H1 (cell line): Measurements from ENCODE around the gene COPZ2. TPM values are rescaled to one million over a fixed set of nuclear protein-coding genes. Genes with fewer than 3 reads are reported as not detected.

Experiments
- CTCF ChIA-PET: fragments of 300-600 bp; sonication (Branson Sonifier 250); formaldehyde crosslinking; loops from one replicate; lab custom pipeline; 2021; ENCODE audit not compliant: partially characterized antibody; lab: Charles Lee
- POLR2A ChIA-PET: fragments of 300-600 bp; sonication (Branson Sonifier 250); formaldehyde crosslinking; loops from one replicate; lab custom pipeline; 2021; ENCODE audit warnings: inconsistent platforms; ENCODE audit not compliant: partially characterized antibody; lab: Charles Lee
- DNase-seq, 2 experiments: peaks; one replicate each; pipeline versions ENCODE4 v3.0.0 to v3.0.0-alpha.2; 2010 to 2022; ENCODE audit warnings: low spot score in 2 of 2, low read depth in 1 of 2, mixed read lengths in 1 of 2
- FAIRE-seq: peaks from 2 replicates; lab custom pipeline; 2011; peaks lifted over from hg19 to GRCh38; lab: Jason Lieb, UNC
- H2AFZ ChIP-seq: 2 replicates; pipeline ENCODE4 v1.8.1; 2012; ENCODE audit warnings: low read length, inconsistent platforms
- H2AK5ac ChIP-seq: 2 replicates; pipeline ENCODE4 v1.6.1; 2013; ENCODE audit warnings: low read depth, low read length
- H2BK120ac ChIP-seq: replicated peaks from 2 replicates; pipeline ENCODE3; 2013; ENCODE audit warnings: low read depth, low read length, inconsistent platforms
- H2BK12ac ChIP-seq: 2 replicates; pipeline ENCODE4 v1.6.1; 2013; ENCODE audit warnings: low read depth, low read length
- H2BK15ac ChIP-seq: 2 replicates; pipeline ENCODE4 v1.6.1; 2013; ENCODE audit warnings: low read length
- H2BK20ac ChIP-seq: 2 replicates; pipeline ENCODE4 v1.6.1; 2013; ENCODE audit warnings: low read length
- H2BK5ac ChIP-seq: 2 replicates; pipeline ENCODE4 v1.6.1; 2013; ENCODE audit warnings: low read depth, low read length
- H3K14ac ChIP-seq: 2 replicates; pipeline ENCODE4 v1.6.1; 2013; ENCODE audit warnings: inconsistent platforms; ENCODE audit not compliant: insufficient read length
- H3K18ac ChIP-seq: 2 replicates; pipeline ENCODE4 v1.6.1; 2013; ENCODE audit warnings: low read length; ENCODE audit errors: extremely low read depth
- H3K23ac ChIP-seq: 2 replicates; pipeline ENCODE4 v1.6.1; 2013; ENCODE audit warnings: inconsistent platforms; ENCODE audit not compliant: insufficient read length
- H3K23me2 ChIP-seq: 2 replicates; pipeline ENCODE4 v1.6.1; 2013; ENCODE audit warnings: low read depth, low read length
- H3K27ac ChIP-seq: 2 replicates; pipeline ENCODE4 v1.6.1; 2011; ENCODE audit warnings: low read depth, low read length, inconsistent platforms
- H3K27me3 ChIP-seq, 4 experiments: replicated peaks in 1 of 4; 1 replicate in 1 of 4; 2 replicates in 3 of 4; pipeline versions ENCODE4 v1.6.1 to v1.8.1; 2011 to 2013; ENCODE audit warnings: low read length in 3 of 4, mild to moderate bottlenecking in 3 of 4, inconsistent platforms in 2 of 4, mixed read lengths in 2 of 4, moderate library complexity in 1 of 4; ENCODE audit not compliant: control insufficient read depth in 3 of 4, insufficient read depth in 3 of 4; ENCODE audit errors: extremely low read depth in 1 of 4
- H3K36me3 ChIP-seq, 4 experiments: 2 replicates each; pipeline versions ENCODE4 v1.6.1 to v1.8.1; 2011 to 2013; ENCODE audit warnings: mild to moderate bottlenecking in 4 of 4, low read length in 3 of 4, moderate library complexity in 2 of 4, control low read depth in 1 of 4, inconsistent platforms in 1 of 4; ENCODE audit not compliant: insufficient read depth in 4 of 4, control insufficient read depth in 2 of 4
- H3K4ac ChIP-seq: replicated peaks from 2 replicates; pipeline ENCODE3; 2013; ENCODE audit warnings: low read length, low read depth, mixed read lengths, inconsistent platforms; ENCODE audit not compliant: insufficient read length
- H3K4me1 ChIP-seq, 4 experiments: replicated peaks in 1 of 4; 1 replicate in 1 of 4; 2 replicates in 3 of 4; pipeline versions ENCODE4 v1.6.1 to v1.8.1; 2011 to 2013; ENCODE audit warnings: low read length in 3 of 4, inconsistent platforms in 2 of 4, mixed read lengths in 1 of 4; ENCODE audit not compliant: insufficient read depth in 4 of 4, control insufficient read depth in 3 of 4
- H3K4me2 ChIP-seq, 2 experiments: 2 replicates each; pipeline versions ENCODE4 v1.6.1 to v1.8.1; 2011 to 2013; ENCODE audit warnings: low read depth in 2 of 2, low read length in 2 of 2, control low read depth in 1 of 2, inconsistent platforms in 1 of 2, mild to moderate bottlenecking in 1 of 2; ENCODE audit not compliant: insufficient read depth in 1 of 2
- H3K4me3 ChIP-seq, 4 experiments: fragments of 200-600, 300-600 bp in 1 of 4; sonication (generic), shearing (Covaris generic), sonication (Bioruptor Twin) in 1 of 4; 2 replicates each; pipeline versions ENCODE4 v1.5.1 to v1.8.1; 2011 to 2016; ENCODE audit warnings: low read length in 4 of 4, low read depth in 3 of 4, control low read depth in 2 of 4, inconsistent platforms in 2 of 4, mild to moderate bottlenecking in 2 of 4, mixed read lengths in 1 of 4, moderate library complexity in 1 of 4; ENCODE audit not compliant: insufficient read depth in 2 of 4; ENCODE audit errors: extremely low read depth in 1 of 4
- H3K56ac ChIP-seq: replicated peaks from 2 replicates; pipeline ENCODE3; 2013; ENCODE audit warnings: low read depth, mild to moderate bottlenecking, mixed read lengths, low read length, inconsistent platforms; ENCODE audit not compliant: insufficient read length
- H3K79me1 ChIP-seq: 2 replicates; pipeline ENCODE4 v1.6.1; 2013; ENCODE audit warnings: low read depth, low read length, control low read depth
- H3K79me2 ChIP-seq, 2 experiments: 2 replicates each; pipeline versions ENCODE4 v1.6.1 to v1.8.1; 2012 to 2013; ENCODE audit warnings: low read length in 2 of 2, mild to moderate bottlenecking in 2 of 2, inconsistent platforms in 1 of 2; ENCODE audit not compliant: insufficient read depth in 2 of 2, control insufficient read depth in 1 of 2
- H3K9ac ChIP-seq, 4 experiments: replicated peaks in 1 of 4; 1 replicate in 1 of 4; 2 replicates in 3 of 4; pipeline versions ENCODE4 v1.6.1 to v1.8.1; 2011 to 2013; ENCODE audit warnings: low read depth in 3 of 4, low read length in 3 of 4, control low read depth in 2 of 4, mild to moderate bottlenecking in 2 of 4, moderate library complexity in 2 of 4, inconsistent platforms in 1 of 4; ENCODE audit errors: extremely low read depth in 1 of 4
- H3K9me3 ChIP-seq, 2 experiments: 2 replicates each; pipeline versions ENCODE4 v1.6.1 to v1.8.1; 2012 to 2013; ENCODE audit warnings: mild to moderate bottlenecking in 2 of 2, moderate library complexity in 2 of 2, control low read depth in 1 of 2, inconsistent platforms in 1 of 2, low read depth in 1 of 2, low read length in 1 of 2, mixed read lengths in 1 of 2; ENCODE audit not compliant: insufficient read depth in 2 of 2
- H4K20me1 ChIP-seq, 2 experiments: replicated peaks in 1 of 2; 2 replicates each; pipeline versions ENCODE3 to v1.8.1; 2011 to 2013; ENCODE audit warnings: inconsistent platforms in 2 of 2, low read length in 2 of 2, mild to moderate bottlenecking in 1 of 2; ENCODE audit not compliant: insufficient read depth in 2 of 2, control insufficient read depth in 1 of 2
- H4K5ac ChIP-seq: 2 replicates; pipeline ENCODE4 v1.6.1; 2013; ENCODE audit warnings: low read length, low read depth, mixed read lengths, inconsistent platforms; ENCODE audit not compliant: insufficient read length
- H4K8ac ChIP-seq: 2 replicates; pipeline ENCODE4 v1.8.0; 2013; ENCODE audit warnings: mild to moderate bottlenecking, moderate library complexity, low read length, inconsistent platforms; ENCODE audit not compliant: insufficient read depth; ENCODE audit errors: extremely low read depth
- H4K91ac ChIP-seq: replicated peaks from 2 replicates; pipeline ENCODE3; 2013; ENCODE audit warnings: low read length, mixed read lengths, inconsistent platforms; ENCODE audit not compliant: insufficient read length
- BACH1 ChIP-seq: IDR thresholded peaks from 2 replicates; pipeline ENCODE4 v1.6.1; 2012; ENCODE audit warnings: low read length, improper control_type of control experiment
- CHD2 ChIP-seq: IDR thresholded peaks from 2 replicates; pipeline ENCODE4 v1.6.1; 2012; ENCODE audit warnings: low read length, improper control_type of control experiment
- CTBP2 ChIP-seq: IDR thresholded peaks from 2 replicates; pipeline ENCODE4 v1.7.0; 2011; ENCODE audit warnings: borderline replicate concordance, mild to moderate bottlenecking, moderate library complexity, mixed read lengths, low read length; ENCODE audit not compliant: insufficient read depth, insufficient read length
- KDM4A ChIP-seq: IDR thresholded peaks from one replicate; pipeline ENCODE4 v1.7.1; 2012; ENCODE audit warnings: low read depth, mild to moderate bottlenecking, moderate library complexity, low read length, inconsistent platforms; ENCODE audit not compliant: severe bottlenecking
- KDM5A ChIP-seq: fragments of 200-600 bp; IDR thresholded peaks from 2 replicates; pipeline ENCODE4 v1.7.1; 2012; ENCODE audit warnings: mild to moderate bottlenecking, low read length, inconsistent platforms, mixed read lengths
- RAD21 ChIP-seq, 2 experiments: IDR thresholded peaks in 1 of 2; conservative IDR thresholded peaks in 1 of 2; 2 replicates each; pipeline ENCODE4 v1.6.1; 2011; ENCODE audit warnings: low read depth in 2 of 2, low read length in 2 of 2, improper control_type of control experiment in 1 of 2, inconsistent platforms in 1 of 2, mild to moderate bottlenecking in 1 of 2, moderate library complexity in 1 of 2
- RFX5 ChIP-seq: IDR thresholded peaks from 2 replicates; pipeline ENCODE4 v1.6.1; 2011; ENCODE audit warnings: low read depth, low read length, improper control_type of control experiment, borderline replicate concordance
- RNF2 ChIP-seq: fragments of 200-900, 300-1000 bp; sonication (generic); IDR thresholded peaks from 2 replicates; pipeline ENCODE4 v1.7.1; 2016; ENCODE audit warnings: borderline replicate concordance, low read depth, mild to moderate bottlenecking, antibody characterized with exemption, low read length; ENCODE audit not compliant: poor library complexity, severe bottlenecking; ENCODE audit errors: missing control alignments
- WGBS, 2 experiments: shearing (Covaris generic) in 1 of 2; methylation state at CpG; one replicate each; pipeline versions ENCODE4 v1.1.6 to v1.1.7; 2013 to 2015; ENCODE audit warnings: low lambda C conversion rate in 2 of 2, mixed read lengths in 2 of 2, inconsistent platforms in 1 of 2, low coverage in 1 of 2, missing lambda C conversion rate in 1 of 2; ENCODE audit not compliant: insufficient replicate concordance in 2 of 2, insufficient coverage in 1 of 2, insufficient read length in 1 of 2; ENCODE audit errors: extremely low coverage in 1 of 2, missing lambda C conversion rate in 1 of 2; 5-methylcytosine and 5-hydroxymethylcytosine counted together
- polyA plus RNA-seq, 7 experiments: library from polyadenylated mRNA; depleted of rRNA in 3 of 7; stranded (reverse) in 5 of 7; unstranded in 2 of 7; fragments of >200 nt in 5 of 7; fragments of 200-250 nt in 2 of 7; gene quantifications; 1 replicate in 5 of 7; 2 replicates in 1 of 7; 4 replicates in 1 of 7; pipeline versions ENCODE4 v1.2.1 to v1.2.3, GENCODE V29; 2011 to 2013; ENCODE audit warnings: missing spikeins in 2 of 7, mixed read lengths in 2 of 7
- total RNA-seq: library from RNA; stranded (reverse); fragmentation: NEBNext Ultra II Directional; extraction: Animal tissue kit (Norgen Biotek cat#: 25700); gene quantifications from 2 replicates; pipeline ENCODE4 v1.2.1, GENCODE V29; 2021
- TF ChIP-seq, protein P1 (sequence below): IDR thresholded peaks from 2 replicates; pipeline ENCODE4 v1.6.1; 2012; ENCODE audit warnings: low read length, inconsistent platforms
- TF ChIP-seq, protein P2 (sequence below): IDR thresholded peaks from 2 replicates; pipeline ENCODE4 v1.6.1; 2011; ENCODE audit warnings: low read depth, mild to moderate bottlenecking, low read length; ENCODE audit not compliant: insufficient read depth

Gene COPZ2
- total and polyA plus RNA-seq, 2 of the 8 experiments (the other 6 are each of a cell fraction or from before 2014, with no cell fraction given): 0.24 TPM; not detected in 1

GRCh38 chr17:47978324-47978723 is 59.3 kb downstream of the COPZ2 start:
- WGBS, 2 experiments: 36% methylated on average over 7 of the region's 7 CpGs; no CpG with 5 or more reads in 1 of the 2 experiments
- POLR2A ChIA-PET: interaction anchor here (0.7 to 2.2 kb wide), 11 partner anchors 13 to 135 kb away, joined by 3 to 5 read pairs (median 3); partner anchors contain the start of gene NFE2L1
- FAIRE-seq: peak; percentile 63
- TF ChIP-seq, protein P1, sequence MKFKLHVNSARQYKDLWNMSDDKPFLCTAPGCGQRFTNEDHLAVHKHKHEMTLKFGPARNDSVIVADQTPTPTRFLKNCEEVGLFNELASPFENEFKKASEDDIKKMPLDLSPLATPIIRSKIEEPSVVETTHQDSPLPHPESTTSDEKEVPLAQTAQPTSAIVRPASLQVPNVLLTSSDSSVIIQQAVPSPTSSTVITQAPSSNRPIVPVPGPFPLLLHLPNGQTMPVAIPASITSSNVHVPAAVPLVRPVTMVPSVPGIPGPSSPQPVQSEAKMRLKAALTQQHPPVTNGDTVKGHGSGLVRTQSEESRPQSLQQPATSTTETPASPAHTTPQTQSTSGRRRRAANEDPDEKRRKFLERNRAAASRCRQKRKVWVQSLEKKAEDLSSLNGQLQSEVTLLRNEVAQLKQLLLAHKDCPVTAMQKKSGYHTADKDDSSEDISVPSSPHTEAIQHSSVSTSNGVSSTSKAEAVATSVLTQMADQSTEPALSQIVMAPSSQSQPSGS: no peak
- TF ChIP-seq, protein P2, sequence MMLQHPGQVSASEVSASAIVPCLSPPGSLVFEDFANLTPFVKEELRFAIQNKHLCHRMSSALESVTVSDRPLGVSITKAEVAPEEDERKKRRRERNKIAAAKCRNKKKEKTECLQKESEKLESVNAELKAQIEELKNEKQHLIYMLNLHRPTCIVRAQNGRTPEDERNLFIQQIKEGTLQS: no peak
- TF ChIP-seq CTBP2: no peak
- no peak for TF ChIP-seq CHD2
- no peak for TF ChIP-seq KDM5A
- no peak for TF ChIP-seq RFX5
- no peak for TF ChIP-seq KDM4A
- no peak for TF ChIP-seq BACH1
- TF ChIP-seq RNF2: no peak
- peak; percentile 92 to 97 for TF ChIP-seq RAD21 (IDR thresholded peaks at IDR 0.05 in 1 of 2, conservative IDR thresholded peaks at IDR 0.05 in 1 of 2; ENCODE audit: low read depth in 2 of 2, low read length in 2 of 2)

More at GRCh38 chr17:47978324-47978723, 59.3 kb downstream of the COPZ2 start:
- Histone ChIP-seq H3K79me1 (peaks cover 3% of the 10 kb centered on the region; the same call in 1 of the 2 replicates), H2BK5ac (no peak overlapping the region), H3K4me2 (no peak overlapping the region), H3K18ac (no peak overlapping the region), H2AFZ (no peak overlapping the region), H3K27me3 (no peaks in the 10 kb centered on the region), H3K23me2 (no peaks in the 10 kb centered on the region), H3K36me3 (peaks cover 24 to 78% (median 58%) of the 10 kb centered on the region in 4 experiments; a peak in 7 of 8 replicates), H3K4me3 (no peak overlapping the region), H4K91ac (no peak overlapping the region), H2BK120ac (no peak overlapping the region), H3K23ac (no peak overlapping the region), H3K14ac (no peak overlapping the region), H4K5ac (no peak overlapping the region), H2BK15ac (no peak overlapping the region), H4K20me1 (no peaks in the 10 kb centered on the region), H2BK12ac (no peak overlapping the region), H3K4ac (no peak overlapping the region), H3K9ac (no peak overlapping the region), H4K8ac (no peak overlapping the region), H3K9me3 (no peaks in the 10 kb centered on the region), H3K56ac (no peak overlapping the region), H3K79me2 (no peaks in the 10 kb centered on the region), H3K27ac (no peak overlapping the region), H2AK5ac (no peak overlapping the region), H3K4me1 (no peaks in the 10 kb centered on the region; a peak in 1 of 7 replicates), H2BK20ac (no peak overlapping the region)
- DNase-seq: peak in 1 of 2 experiments; percentile 83
- CTCF ChIA-PET: interaction anchor here (0.5 to 40.5 kb wide), 26 partner anchors 9 to 145 kb away, joined by 3 to 1010 read pairs (median 4); partner anchors contain the start of genes PNPO, PRR15L and SCRN2
